CD4-positive, alpha-beta T cell (primary cell): ENCODE results near the gene CARS1. TPM values are rescaled to one million over a fixed set of nuclear protein-coding genes. Genes with fewer than 3 reads are reported as not detected.

Experiments used
- ATAC-seq: fragments of 200-7000 bp; cut with Tn5 transposase; one replicate; pipeline ENCODE4 v1.10.0; 2022; ENCODE audit warnings: mild to moderate bottlenecking; ENCODE audit not compliant: poor library complexity
- CTCF ChIA-PET: fragments of 350-600 bp; sonication (Branson Sonifier 250); formaldehyde crosslinking; loops from one replicate; lab custom pipeline; 2021; ENCODE audit warnings: antibody characterized with exemption, inconsistent platforms; lab: Charles Lee
- POLR2A ChIA-PET: fragments of 350-600 bp; sonication (Branson Sonifier 250); formaldehyde crosslinking; loops from one replicate; lab custom pipeline; 2021; ENCODE audit warnings: antibody characterized with exemption, inconsistent platforms; lab: Charles Lee
- DNase-seq, 14 experiments: peaks; one replicate each; pipeline ENCODE4 v3.0.0-alpha.2; 2013 to 2020; ENCODE audit warnings: mixed read lengths in 2 of 14
- H3K27ac ChIP-seq, 2 donors: one replicate each; pipeline versions ENCODE4 v1.5.1 to v1.7.0; 2013; ENCODE audit warnings: low read length in 2 of 2, low read depth in 1 of 2, mild to moderate bottlenecking in 1 of 2
- H3K27me3 ChIP-seq, 2 experiments: 1 replicate in 1 of 2; 2 replicates in 1 of 2; pipeline versions ENCODE4 v1.6.1 to v1.7.0; 2013; ENCODE audit warnings: low read length in 2 of 2, control low read depth in 1 of 2, mild to moderate bottlenecking in 1 of 2, moderate library complexity in 1 of 2; ENCODE audit not compliant: insufficient read depth in 2 of 2, control insufficient read depth in 1 of 2
- H3K36me3 ChIP-seq: one replicate; pipeline ENCODE4 v1.6.1; 2013; ENCODE audit warnings: low read length, control low read depth; ENCODE audit not compliant: insufficient read depth
- H3K4me1 ChIP-seq: one replicate; pipeline ENCODE4 v1.6.1; 2013; ENCODE audit warnings: low read length, control low read depth; ENCODE audit not compliant: insufficient read depth
- H3K4me3 ChIP-seq: one replicate; pipeline ENCODE4 v1.5.1; 2013; ENCODE audit warnings: mild to moderate bottlenecking, low read length, moderate library complexity
- H3K9me3 ChIP-seq, 2 experiments: 1 replicate in 1 of 2; 2 replicates in 1 of 2; pipeline versions ENCODE4 v1.6.1 to v1.7.0; 2013; ENCODE audit warnings: low read length in 2 of 2, mild to moderate bottlenecking in 2 of 2, control low read depth in 1 of 2, moderate library complexity in 1 of 2; ENCODE audit not compliant: control insufficient read depth in 1 of 2, insufficient read depth in 1 of 2
- H3K27ac Mint-ChIP-seq: one replicate; pipeline ENCODE4 v1.8.0; 2020; ENCODE audit warnings: mixed read lengths
- H3K27me3 Mint-ChIP-seq: one replicate; pipeline ENCODE4 v1.8.0; 2021; ENCODE audit warnings: mixed read lengths
- H3K36me3 Mint-ChIP-seq: one replicate; pipeline ENCODE4 v1.8.0; 2021; ENCODE audit warnings: low read depth, mixed read lengths
- H3K4me1 Mint-ChIP-seq: one replicate; pipeline ENCODE4 v1.8.0; 2021; ENCODE audit warnings: low read depth, mixed read lengths
- H3K4me3 Mint-ChIP-seq: one replicate; pipeline ENCODE4 v1.8.0; 2020; ENCODE audit warnings: mild to moderate bottlenecking, mixed read lengths
- H3K9me3 Mint-ChIP-seq: one replicate; pipeline ENCODE4 v1.8.0; 2020; ENCODE audit warnings: mixed read lengths
- CTCF ChIP-seq: fragments of 200-600 bp; IDR thresholded peaks from one replicate; pipeline ENCODE4 v1.8.0; 2022; ENCODE audit warnings: antibody characterized with exemption, mild to moderate bottlenecking
- intact Hi-C, 2 experiments: fragments of 100-400 bp; cut with DNase I in 1 of 2; cut with micrococcal nuclease in 1 of 2; formaldehyde crosslinking; loops; one replicate each; pipeline versions ENCODE4 v1.15.1 to v1.9.0; 2023 to 2025; cut with DNase I, micrococcal nuclease
- total RNA-seq, 174 experiments: library from RNA in 2 of 174; stranded (reverse) in 2 of 174; gene quantifications; one replicate each; pipeline ENCODE4 v1.2.3 and lab custom pipeline; 2021 to 2026

CARS1 gene
- total RNA-seq, 2 experiments from 2014 or later: 24.1 to 25.2 TPM

DNA sequence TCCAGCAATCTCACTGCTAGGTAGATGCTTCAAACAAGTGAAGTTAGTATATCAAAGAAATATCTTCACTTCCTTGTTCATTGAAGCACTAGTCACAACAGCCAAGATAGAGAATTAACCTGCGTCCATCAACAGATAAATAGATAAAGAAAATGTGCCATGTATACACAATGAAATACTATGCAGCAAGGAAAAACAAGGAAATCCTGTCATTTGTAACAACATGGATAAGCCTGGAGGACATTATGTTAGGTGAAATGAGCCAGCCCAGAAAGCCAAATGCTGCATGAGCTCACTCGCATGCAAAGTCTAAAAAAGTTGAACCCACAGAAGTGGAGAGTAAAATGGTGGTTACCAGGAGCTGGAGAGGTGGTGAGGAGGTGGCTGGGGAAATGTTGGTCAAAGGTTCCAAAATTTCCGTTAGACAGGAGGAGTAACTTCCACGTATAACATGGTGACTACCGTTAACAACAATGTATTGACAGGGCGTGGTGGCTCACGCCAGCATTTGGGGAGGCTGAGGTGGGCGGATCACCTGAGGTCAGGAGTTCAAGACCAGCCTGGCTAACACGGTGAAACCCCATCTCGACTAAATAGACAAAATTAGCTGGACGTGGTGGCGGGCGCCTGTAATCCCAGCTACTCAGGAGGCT is 23.6 kb upstream of the CARS1 start:
- peaks cover 4% of the 10 kb centered on the region for H3K27me3 Mint-ChIP-seq
- CTCF ChIA-PET: no interaction called here
- no peak for TF ChIP-seq CTCF
- DNase-seq (no peak), ATAC-seq (no peak)
- POLR2A ChIA-PET: no interaction called here
- Histone ChIP-seq H3K4me1 (no peaks in the 10 kb centered on the region), H3K4me3 (no peak overlapping the region), H3K27me3 (no peaks in the 10 kb centered on the region), H3K36me3 (no peaks in the 10 kb centered on the region), H3K27ac (no peak overlapping the region), H3K9me3 (no peaks in the 10 kb centered on the region)
- intact Hi-C loops: no loop called here
- H3K4me3 Mint-ChIP-seq: no peak overlapping the region
- H3K27ac Mint-ChIP-seq: no peak overlapping the region
- no peaks in the 10 kb centered on the region for H3K9me3 Mint-ChIP-seq
- H3K4me1 Mint-ChIP-seq: no peaks in the 10 kb centered on the region
- H3K36me3 Mint-ChIP-seq: no peaks in the 10 kb centered on the region

GRCh38 chr11:3080104-3080503 is 22.9 kb upstream of the CARS1 start:
- Histone ChIP-seq H3K4me1 (no peaks in the 10 kb centered on the region), H3K27me3 (no peaks in the 10 kb centered on the region), H3K4me3 (no peak overlapping the region), H3K9me3 (no peaks in the 10 kb centered on the region), H3K27ac (no peak overlapping the region), H3K36me3 (no peaks in the 10 kb centered on the region)
- H3K36me3 Mint-ChIP-seq: no peaks in the 10 kb centered on the region
- no peaks in the 10 kb centered on the region for H3K9me3 Mint-ChIP-seq
- no peak overlapping the region for H3K4me3 Mint-ChIP-seq
- peaks cover 4% of the 10 kb centered on the region for H3K27me3 Mint-ChIP-seq
- no peak for ATAC-seq
- no peak for TF ChIP-seq CTCF
- H3K4me1 Mint-ChIP-seq: no peaks in the 10 kb centered on the region
- intact Hi-C loops: no loop called here
- no peak for DNase-seq
- ChIA-PET POLR2A (no interaction called here), CTCF (no interaction called here)
- H3K27ac Mint-ChIP-seq: no peak overlapping the region

DNA sequence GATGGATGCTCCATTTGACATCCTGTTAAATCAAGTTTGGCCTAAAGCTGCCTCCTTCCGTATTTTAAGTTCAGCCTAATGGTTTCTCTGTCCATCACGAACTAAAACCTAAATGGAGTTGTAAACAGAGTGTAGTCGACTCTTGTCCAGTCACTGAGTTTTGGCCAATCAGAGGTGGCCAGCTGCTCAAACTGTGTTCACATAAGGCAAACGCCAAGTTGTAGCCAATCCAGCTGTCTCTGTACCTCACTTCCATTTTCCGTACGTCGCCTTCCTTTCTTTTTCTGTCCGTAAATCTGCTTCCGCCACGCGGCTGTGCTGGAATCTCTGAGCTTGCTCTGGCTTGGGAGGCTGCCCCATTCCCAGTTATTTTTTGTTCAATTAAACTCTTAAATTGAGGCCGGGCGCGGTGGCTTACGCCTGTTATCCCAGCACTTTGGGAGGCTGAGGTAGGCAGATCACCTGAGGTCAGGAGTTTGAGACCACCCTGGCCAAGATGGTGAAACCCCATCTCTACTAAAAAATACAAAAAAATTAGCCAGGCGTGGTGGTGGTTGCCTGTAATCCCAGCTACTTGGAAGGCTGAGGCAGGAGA is 20.7 kb upstream of the CARS1 start:
- ATAC-seq: no peak
- H3K36me3 ChIP-seq: no peaks in the 10 kb centered on the region
- H3K27me3 ChIP-seq: no peaks in the 10 kb centered on the region
- no peak overlapping the region for H3K4me3 ChIP-seq
- no peaks in the 10 kb centered on the region for H3K4me1 ChIP-seq
- no peak for TF ChIP-seq CTCF
- H3K9me3 ChIP-seq: no peaks in the 10 kb centered on the region
- POLR2A ChIA-PET: no interaction called here
- Mint-ChIP-seq H3K9me3 (no peaks in the 10 kb centered on the region), H3K36me3 (no peaks in the 10 kb centered on the region), H3K27me3 (peaks cover 4% of the 10 kb centered on the region), H3K27ac (no peak overlapping the region), H3K4me1 (no peaks in the 10 kb centered on the region), H3K4me3 (no peak overlapping the region)
- CTCF ChIA-PET: interaction anchor here (1.8 kb wide), 1 partner anchor 14 kb away, joined by 4 read pairs; no protein-coding TSS in a partner anchor
- DNase-seq: no peak
- H3K27ac ChIP-seq: no peak overlapping the region
- intact Hi-C loops: no loop called here
